Stimulated activated CD4-positive, alpha-beta T cell treated with anti-CD3 and anti-CD28 coated beads, Interleukin-4, amount 100 ng/mL, for 24 hours (primary cell): ENCODE data around the gene DOCK3.
"Not testable (repeated sequence)": the region's sequence is repeated elsewhere in the genome, so short reads cannot be mapped to it uniquely, and the experiment has no call there.

ENCODE experiments used
- DNase-seq: peaks from one replicate; pipeline ENCODE4 v3.0.0-alpha.2; 2020

Gene DOCK3

GRCh38 chr3:51270559-51270958 lies 595.8 kb downstream of the DOCK3 start:
- no peak for DNase-seq

- DNase-seq: no peak
Observed at GRCh38 chr3:51271172-51271571, 596.4 kb downstream of the DOCK3 start.

GRCh38 chr3:51274052-51274451 lies 599.3 kb downstream of the DOCK3 start:
- no peak for DNase-seq

GRCh38 chr3:51275111-51275805 lies 600.5 kb downstream of the DOCK3 start:
- no peak for DNase-seq

GRCh38 chr3:51276046-51276445 lies 601.3 kb downstream of the DOCK3 start:
- DNase-seq: no peak

- DNase-seq: no peak
Observed at GRCh38 chr3:51279448-51279847, 604.7 kb downstream of the DOCK3 start.

GRCh38 chr3:51280176-51280575 lies 605.4 kb downstream of the DOCK3 start:
- no peak for DNase-seq

GRCh38 chr3:51282931-51283330 lies 608.2 kb downstream of the DOCK3 start:
- DNase-seq: no peak

GRCh38 chr3:51283421-51283820 lies 608.7 kb downstream of the DOCK3 start:
- DNase-seq: no peak

GRCh38 chr3:51295625-51296024 lies 620.9 kb downstream of the DOCK3 start:
- DNase-seq: no peak

- no peak for DNase-seq
Observed at GRCh38 chr3:51297333-51297732, 622.6 kb downstream of the DOCK3 start.

GRCh38 chr3:51304230-51304629 lies 629.5 kb downstream of the DOCK3 start:
- DNase-seq: no peak

GRCh38 chr3:51306093-51306492 lies 631.4 kb downstream of the DOCK3 start:
- no peak for DNase-seq

GRCh38 chr3:51307458-51307857 lies 632.7 kb downstream of the DOCK3 start:
- no peak for DNase-seq

- DNase-seq: not testable (repeated sequence)
Observed at GRCh38 chr3:51307945-51308607, 633.3 kb downstream of the DOCK3 start.

GRCh38 chr3:51311055-51311454 lies 636.3 kb downstream of the DOCK3 start:
- DNase-seq: no peak

- DNase-seq: no peak
Observed at GRCh38 chr3:51328206-51328605, 653.5 kb downstream of the DOCK3 start.

- DNase-seq: no peak
Observed at GRCh38 chr3:51330046-51330445, 655.3 kb downstream of the DOCK3 start.

- no peak for DNase-seq
Observed at GRCh38 chr3:51332156-51332555, 657.4 kb downstream of the DOCK3 start.

GRCh38 chr3:51333021-51333420 lies 658.3 kb downstream of the DOCK3 start:
- no peak for DNase-seq

- DNase-seq: no peak
Observed at GRCh38 chr3:51336261-51336660, 661.5 kb downstream of the DOCK3 start.

GRCh38 chr3:51337666-51338065 lies 662.9 kb downstream of the DOCK3 start:
- DNase-seq: no peak

GRCh38 chr3:51338632-51339031 lies 663.9 kb downstream of the DOCK3 start:
- DNase-seq: no peak

- DNase-seq: no peak
Observed at GRCh38 chr3:51340013-51340829, 665.5 kb downstream of the DOCK3 start.
